Vagina (tissue), 2 donors: Measurements from ENCODE around the gene DSC2.

Experiments used
- POLR2A ChIP-seq, 2 donors: fragments of 450-650 bp; IDR thresholded peaks; one replicate each; pipeline ENCODE4 v1.6.1; 2017; ENCODE audit warnings: antibody characterized with exemption in 2 of 2, mild to moderate bottlenecking in 2 of 2, moderate library complexity in 2 of 2
- POLR2AphosphoS5 ChIP-seq, 2 donors: sonication (generic); formaldehyde crosslinking; IDR thresholded peaks; one replicate each; pipeline ENCODE4 v1.9.0; 2017; ENCODE audit warnings: antibody characterized with exemption in 2 of 2, mild to moderate bottlenecking in 2 of 2, low read depth in 1 of 2; ENCODE audit not compliant: insufficient read depth in 1 of 2
- TF ChIP-seq, protein P1 (sequence below), 3 experiments: fragments of 450-650 bp in 2 of 3; fragments of 200-600 bp in 1 of 3; sonication (generic) in 1 of 3; IDR thresholded peaks; one replicate each; pipeline ENCODE4 v1.5.1; 2017 to 2019; ENCODE audit warnings: antibody characterized with exemption in 3 of 3, mild to moderate bottlenecking in 2 of 3, moderate library complexity in 2 of 3

DNA sequence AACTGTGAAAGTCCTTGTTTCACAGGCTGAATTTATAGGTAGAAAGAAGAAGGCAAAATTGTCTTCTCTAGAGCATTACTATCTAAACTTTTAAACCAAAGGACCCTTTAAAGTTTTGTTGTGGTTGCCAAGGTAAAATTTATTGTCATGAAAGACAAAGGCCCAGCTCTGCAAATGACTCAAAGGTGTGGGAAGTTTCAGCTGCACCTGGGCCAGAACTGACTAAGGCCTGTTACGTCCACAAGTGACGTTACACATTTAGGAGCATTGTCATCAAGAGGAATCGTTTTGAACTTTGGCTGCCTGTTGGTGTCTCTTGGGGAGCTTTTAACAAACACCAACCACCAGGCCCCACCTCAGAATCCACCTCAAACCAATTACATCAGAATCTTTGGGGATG is 51.6 kb downstream of the DSC2 start:
- TF ChIP-seq, protein P1, sequence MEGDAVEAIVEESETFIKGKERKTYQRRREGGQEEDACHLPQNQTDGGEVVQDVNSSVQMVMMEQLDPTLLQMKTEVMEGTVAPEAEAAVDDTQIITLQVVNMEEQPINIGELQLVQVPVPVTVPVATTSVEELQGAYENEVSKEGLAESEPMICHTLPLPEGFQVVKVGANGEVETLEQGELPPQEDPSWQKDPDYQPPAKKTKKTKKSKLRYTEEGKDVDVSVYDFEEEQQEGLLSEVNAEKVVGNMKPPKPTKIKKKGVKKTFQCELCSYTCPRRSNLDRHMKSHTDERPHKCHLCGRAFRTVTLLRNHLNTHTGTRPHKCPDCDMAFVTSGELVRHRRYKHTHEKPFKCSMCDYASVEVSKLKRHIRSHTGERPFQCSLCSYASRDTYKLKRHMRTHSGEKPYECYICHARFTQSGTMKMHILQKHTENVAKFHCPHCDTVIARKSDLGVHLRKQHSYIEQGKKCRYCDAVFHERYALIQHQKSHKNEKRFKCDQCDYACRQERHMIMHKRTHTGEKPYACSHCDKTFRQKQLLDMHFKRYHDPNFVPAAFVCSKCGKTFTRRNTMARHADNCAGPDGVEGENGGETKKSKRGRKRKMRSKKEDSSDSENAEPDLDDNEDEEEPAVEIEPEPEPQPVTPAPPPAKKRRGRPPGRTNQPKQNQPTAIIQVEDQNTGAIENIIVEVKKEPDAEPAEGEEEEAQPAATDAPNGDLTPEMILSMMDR (IDR thresholded peaks at IDR 0.05): no peak
- no peak for TF ChIP-seq POLR2A (IDR thresholded peaks at IDR 0.05)
- TF ChIP-seq POLR2AphosphoS5 (IDR thresholded peaks at IDR 0.05; ENCODE audit: insufficient read depth in 1 of 2, low read depth in 1 of 2): no peak
